Astrocyte (in vitro differentiated cells and primary cell): Measurements from ENCODE around the gene SLC35D2. TPM values are rescaled to one million over a fixed set of nuclear protein-coding genes. Genes with fewer than 3 reads are reported as not detected.

Experiments used
- total RNA-seq: library from RNA; stranded (reverse); gene quantifications from 2 replicates; pipeline ENCODE4 v1.2.1, GENCODE V29; 2021

Gene SLC35D2
- total RNA-seq, 1 donor from 2014 or later: 37.3 TPM

Other genes with a start within 250 kb of the SLC35D2 start
- gene HSD17B3, start 81.5 kb downstream of the SLC35D2 start, total RNA-seq: 0.26 TPM in 1 of 2 replicates, not detected in the other
- gene ZNF367, start 34.7 kb upstream of the SLC35D2 start, total RNA-seq: 0.41 and 0.89 TPM in 2 replicates
- gene HABP4, start 66.5 kb upstream of the SLC35D2 start, total RNA-seq: 18.1 and 20.1 TPM in 2 replicates
- 21.0 and 22.5 TPM in 2 replicates for gene CDC14B, start 236.1 kb upstream of the SLC35D2 start, total RNA-seq